ENCODE results near the gene ZNF423. TPM values are rescaled to one million over a fixed set of nuclear protein-coding genes. Genes with fewer than 3 reads are reported as not detected.

The ZNF423 gene
- total RNA-seq, 1 donor from 2014 or later: 10.7 TPM

- no peak for DNase-seq
- Histone ChIP-seq H3K27me3 (ENCODE audit: low read depth) (no peaks in the 10 kb centered on the region), H3K36me3 (no peaks in the 10 kb centered on the region), H3K4me1 (no peaks in the 10 kb centered on the region), H3K4me3 (no peak overlapping the region), H3K9me3 (no peaks in the 10 kb centered on the region), H3K27ac (no peak overlapping the region)
- ATAC-seq: no peak
- intact Hi-C loops (cut with DNase I): no loop called here
- no peak for TF ChIP-seq CTCF (IDR thresholded peaks at IDR 0.05)
These were observed 331.0 kb downstream of the ZNF423 start for GRCh38 chr16:49524947-49525315.

GRCh38 chr16:49524216-49524946 is 331.5 kb downstream of the ZNF423 start:
- ATAC-seq (no peak), DNase-seq (no peak)
- H3K4me3 ChIP-seq: no peak overlapping the region
- H3K9me3 ChIP-seq: no peaks in the 10 kb centered on the region
- no peaks in the 10 kb centered on the region for H3K4me1 ChIP-seq
- intact Hi-C loops (cut with DNase I): no loop called here
- no peak for TF ChIP-seq CTCF (IDR thresholded peaks at IDR 0.05)
- H3K36me3 ChIP-seq: no peaks in the 10 kb centered on the region
- no peak overlapping the region for H3K27ac ChIP-seq
- no peaks in the 10 kb centered on the region for H3K27me3 ChIP-seq (ENCODE audit: low read depth)

- intact Hi-C loops (cut with DNase I): no loop called here
- Histone ChIP-seq H3K9me3 (no peaks in the 10 kb centered on the region), H3K4me1 (no peaks in the 10 kb centered on the region), H3K27me3 (ENCODE audit: low read depth) (no peaks in the 10 kb centered on the region), H3K36me3 (no peaks in the 10 kb centered on the region), H3K4me3 (no peak overlapping the region), H3K27ac (no peak overlapping the region)
- DNase-seq (no peak), ATAC-seq (no peak)
- TF ChIP-seq CTCF (IDR thresholded peaks at IDR 0.05): no peak
These were observed 332.3 kb downstream of the ZNF423 start for GRCh38 chr16:49523435-49524159.

GRCh38 chr16:49521734-49522325 is 334.1 kb downstream of the ZNF423 start:
- peak; percentile 7 to 21 for ATAC-seq
- Histone ChIP-seq H3K27ac (no peak overlapping the region), H3K4me3 (no peak overlapping the region), H3K27me3 (ENCODE audit: low read depth) (no peaks in the 10 kb centered on the region), H3K36me3 (no peaks in the 10 kb centered on the region), H3K9me3 (no peaks in the 10 kb centered on the region), H3K4me1 (no peaks in the 10 kb centered on the region)
- intact Hi-C loops (cut with DNase I): no loop called here
- no peak for DNase-seq
- no peak for TF ChIP-seq CTCF (IDR thresholded peaks at IDR 0.05)

GRCh38 chr16:49520492-49521038 is 335.3 kb downstream of the ZNF423 start:
- no peaks in the 10 kb centered on the region for H3K27me3 ChIP-seq (ENCODE audit: low read depth)
- intact Hi-C loops (cut with DNase I): no loop called here
- no peak overlapping the region for H3K4me3 ChIP-seq
- ATAC-seq (no peak), DNase-seq (no peak)
- H3K36me3 ChIP-seq: no peaks in the 10 kb centered on the region
- no peaks in the 10 kb centered on the region for H3K4me1 ChIP-seq
- no peak for TF ChIP-seq CTCF (IDR thresholded peaks at IDR 0.05)
- H3K27ac ChIP-seq: no peak overlapping the region
- no peaks in the 10 kb centered on the region for H3K9me3 ChIP-seq
